ENCODE data around the gene CLCN2. TPM values are rescaled to one million over a fixed set of nuclear protein-coding genes. Genes with fewer than 3 reads are reported as not detected.

Gene CLCN2
- polyA plus RNA-seq, 1 donor from 2014 or later, result 13.4 TPM

- H2AFZ ChIP-seq (ENCODE audit: low read depth, low read length), result no peak overlapping the region
- no peak for TF ChIP-seq CTCF (IDR thresholded peaks at IDR 0.05; ENCODE audit: poor library complexity, severe bottlenecking)
- no peak for TF ChIP-seq REST (IDR thresholded peaks at IDR 0.05; ENCODE audit: borderline replicate concordance)
- TF ChIP-seq TAF1 (IDR thresholded peaks at IDR 0.05; ENCODE audit: low read depth), result no peak
- no peak for TF ChIP-seq POLR2AphosphoS5 (IDR thresholded peaks at IDR 0.05)
- no peak for TF ChIP-seq SMC3 (conservative IDR thresholded peaks at IDR 0.05; ENCODE audit: poor library complexity)
- H3K36me3 ChIP-seq (ENCODE audit: insufficient read depth, low read length), result no peaks in the 10 kb centered on the region
- no peaks in the 10 kb centered on the region for H3K27me3 ChIP-seq (ENCODE audit: insufficient read depth, low read depth, low read length)
- no peak overlapping the region for H3K27ac ChIP-seq (ENCODE audit: low read length)
- H3K4me2 ChIP-seq (ENCODE audit: low read length), result no peak overlapping the region
- no peaks in the 10 kb centered on the region for H3F3A ChIP-seq (ENCODE audit: insufficient read depth, low read length, poor library complexity, severe bottlenecking)
- no peaks in the 10 kb centered on the region for H3K79me2 ChIP-seq (replicated peaks; ENCODE audit: insufficient read depth, low read length)
- no peaks in the 10 kb centered on the region for H3K9me3 ChIP-seq (ENCODE audit: low read length)
- no peaks in the 10 kb centered on the region for H3K9me2 ChIP-seq (ENCODE audit: insufficient read depth, low read length)
- H4K20me1 ChIP-seq (ENCODE audit: insufficient read depth), result no peaks in the 10 kb centered on the region
- no peak overlapping the region for H3K4me3 ChIP-seq (ENCODE audit: low read length)
- H3K9ac ChIP-seq (ENCODE audit: low read length), result no peak overlapping the region
These were observed 28.0 kb upstream of the CLCN2 start for GRCh38 chr3:184389384-184389783.

- Histone ChIP-seq H3K79me2 (replicated peaks; ENCODE audit: insufficient read depth, low read length) (no peaks in the 10 kb centered on the region), H3K36me3 (ENCODE audit: insufficient read depth, low read length) (no peaks in the 10 kb centered on the region), H4K20me1 (ENCODE audit: insufficient read depth) (no peaks in the 10 kb centered on the region), H3F3A (ENCODE audit: insufficient read depth, low read length, poor library complexity, severe bottlenecking) (no peaks in the 10 kb centered on the region), H3K4me2 (ENCODE audit: low read length) (no peak overlapping the region), H3K9me2 (ENCODE audit: insufficient read depth, low read length) (no peaks in the 10 kb centered on the region), H3K27me3 (ENCODE audit: insufficient read depth, low read depth, low read length) (no peaks in the 10 kb centered on the region), H3K9ac (ENCODE audit: low read length) (no peak overlapping the region), H3K9me3 (ENCODE audit: low read length) (no peaks in the 10 kb centered on the region), H2AFZ (ENCODE audit: low read depth, low read length) (no peak overlapping the region), H3K4me3 (ENCODE audit: low read length) (no peak overlapping the region), H3K27ac (ENCODE audit: low read length) (no peak overlapping the region)
- TF ChIP-seq POLR2AphosphoS5 (IDR thresholded peaks at IDR 0.05), result no peak
- TF ChIP-seq SMC3 (conservative IDR thresholded peaks at IDR 0.05; ENCODE audit: poor library complexity), result no peak
These were observed 27.5 kb upstream of the CLCN2 start for GRCh38 chr3:184388936-184389230.

GRCh38 chr3:184388164-184388935 lies 26.9 kb upstream of the CLCN2 start:
- no peak overlapping the region for H3K27ac ChIP-seq (ENCODE audit: low read length)
- no peak overlapping the region for H3K4me2 ChIP-seq (ENCODE audit: low read length)
- H3F3A ChIP-seq (ENCODE audit: insufficient read depth, low read length, poor library complexity, severe bottlenecking), result no peaks in the 10 kb centered on the region
- no peak overlapping the region for H3K4me3 ChIP-seq (ENCODE audit: low read length)
- no peak overlapping the region for H2AFZ ChIP-seq (ENCODE audit: low read depth, low read length)
- H3K9me2 ChIP-seq (ENCODE audit: insufficient read depth, low read length), result no peaks in the 10 kb centered on the region
- H3K9me3 ChIP-seq (ENCODE audit: low read length), result no peaks in the 10 kb centered on the region
- TF ChIP-seq POLR2AphosphoS5 (IDR thresholded peaks at IDR 0.05) (no peak), SMC3 (conservative IDR thresholded peaks at IDR 0.05; ENCODE audit: poor library complexity) (no peak), CTCF (IDR thresholded peaks at IDR 0.05; ENCODE audit: poor library complexity, severe bottlenecking) (no peak), RAD21 (conservative IDR thresholded peaks at IDR 0.05) (no peak), EZH2 (IDR thresholded peaks at IDR 0.05; ENCODE audit: borderline replicate concordance, insufficient read depth, low read length, poor library complexity, severe bottlenecking) (no peak)
- H3K36me3 ChIP-seq (ENCODE audit: insufficient read depth, low read length), result no peaks in the 10 kb centered on the region
- no peaks in the 10 kb centered on the region for H3K79me2 ChIP-seq (replicated peaks; ENCODE audit: insufficient read depth, low read length)
- H3K27me3 ChIP-seq (ENCODE audit: insufficient read depth, low read depth, low read length), result no peaks in the 10 kb centered on the region
- H4K20me1 ChIP-seq (ENCODE audit: insufficient read depth), result no peaks in the 10 kb centered on the region
- H3K9ac ChIP-seq (ENCODE audit: low read length), result no peak overlapping the region
